ENCODE data around the gene PRKAA1. TPM values are rescaled to one million over a fixed set of nuclear protein-coding genes. Genes with fewer than 3 reads are reported as not detected.
"Not testable (repeated sequence)": the region's sequence is repeated elsewhere in the genome, so short reads cannot be mapped to it uniquely, and the experiment has no call there.

PRKAA1 gene
- polyA plus RNA-seq, 1 donor from 2014 or later: 66.9 TPM

GRCh38 chr5:40825461-40826043 is 27.4 kb upstream of the PRKAA1 start:
- H3K9me3 ChIP-seq (ENCODE audit: low read length); H3K27ac ChIP-seq (ENCODE audit: low read length); H2AFZ ChIP-seq (ENCODE audit: low read depth, low read length); H3K79me2 ChIP-seq (replicated peaks; ENCODE audit: insufficient read depth, low read length); H3K4me2 ChIP-seq (ENCODE audit: low read length); H3K27me3 ChIP-seq (ENCODE audit: insufficient read depth, low read depth, low read length); H3F3A ChIP-seq (ENCODE audit: insufficient read depth, low read length, poor library complexity, severe bottlenecking); H3K4me3 ChIP-seq (ENCODE audit: low read length); H3K9ac ChIP-seq (ENCODE audit: low read length); H3K36me3 ChIP-seq (ENCODE audit: insufficient read depth, low read length); H4K20me1 ChIP-seq (ENCODE audit: insufficient read depth); H3K9me2 ChIP-seq (ENCODE audit: insufficient read depth, low read length): not testable (repeated sequence)

GRCh38 chr5:40823459-40823858 is 25.3 kb upstream of the PRKAA1 start:
- Histone ChIP-seq H3F3A (ENCODE audit: insufficient read depth, low read length, poor library complexity, severe bottlenecking) (no peaks in the 10 kb centered on the region), H3K27me3 (ENCODE audit: insufficient read depth, low read depth, low read length) (no peaks in the 10 kb centered on the region), H3K79me2 (replicated peaks; ENCODE audit: insufficient read depth, low read length) (no peaks in the 10 kb centered on the region), H3K9ac (ENCODE audit: low read length) (no peak overlapping the region), H4K20me1 (ENCODE audit: insufficient read depth) (no peaks in the 10 kb centered on the region), H3K36me3 (ENCODE audit: insufficient read depth, low read length) (peaks cover 6% of the 10 kb centered on the region), H3K4me3 (ENCODE audit: low read length) (no peak overlapping the region), H3K9me2 (ENCODE audit: insufficient read depth, low read length) (no peaks in the 10 kb centered on the region), H2AFZ (ENCODE audit: low read depth, low read length) (no peak overlapping the region), H3K9me3 (ENCODE audit: low read length) (no peaks in the 10 kb centered on the region), H3K27ac (ENCODE audit: low read length) (no peak overlapping the region), H3K4me2 (ENCODE audit: low read length) (no peak overlapping the region)
- TF ChIP-seq EZH2 (IDR thresholded peaks at IDR 0.05; ENCODE audit: borderline replicate concordance, insufficient read depth, low read length, poor library complexity, severe bottlenecking): no peak
- TF ChIP-seq TAF1 (IDR thresholded peaks at IDR 0.05; ENCODE audit: low read depth): no peak
- no peak for TF ChIP-seq CTCF (IDR thresholded peaks at IDR 0.05; ENCODE audit: poor library complexity, severe bottlenecking)
- TF ChIP-seq RAD21 (conservative IDR thresholded peaks at IDR 0.05): no peak
- TF ChIP-seq POLR2AphosphoS5 (IDR thresholded peaks at IDR 0.05): no peak
- no peak for TF ChIP-seq REST (IDR thresholded peaks at IDR 0.05; ENCODE audit: borderline replicate concordance)
- no peak for TF ChIP-seq EP300 (conservative IDR thresholded peaks at IDR 0.05; ENCODE audit: poor library complexity, severe bottlenecking)
- no peak for TF ChIP-seq MXI1 (conservative IDR thresholded peaks at IDR 0.05; ENCODE audit: poor library complexity, severe bottlenecking)
- no peak for TF ChIP-seq SMC3 (conservative IDR thresholded peaks at IDR 0.05; ENCODE audit: poor library complexity)

All from neural cell (in vitro differentiated cells).